Mesenteric fat pad (tissue), 1 donor: ENCODE results near the gene CT55. TPM values are rescaled to one million over a fixed set of nuclear protein-coding genes. Genes with fewer than 3 reads are reported as not detected.

Experiments
- total RNA-seq: library from RNA; stranded (reverse); fragmentation: NEBNext Ultra II Directional; extraction: Animal tissue kit (Norgen Biotek cat#: 25700); gene quantifications from one replicate; pipeline ENCODE4 v1.2.1, GENCODE V29; 2021
- donor health status: DM: yes; HTN: yes; CAD: no.

Gene CT55
- total RNA-seq, 1 donor from 2014 or later: not detected

Other genes with a start within 250 kb of the CT55 start
- gene SMIM10, start 180.4 kb downstream of the CT55 start, total RNA-seq: 4.5 TPM
- 13.5 TPM for gene RTL8B, start 148.9 kb downstream of the CT55 start, total RNA-seq
- 143 TPM for gene RTL8C, start 139.0 kb downstream of the CT55 start, total RNA-seq
- 39.5 TPM for gene RTL8A, start 119.3 kb downstream of the CT55 start, total RNA-seq
- gene SMIM10L2B, start 72.7 kb downstream of the CT55 start, total RNA-seq: 1.0 TPM
- not detected for gene ETDB, start 50.9 kb downstream of the CT55 start, total RNA-seq
- not detected for gene ETDA, start 80.7 kb upstream of the CT55 start, total RNA-seq
- not detected for gene ETDC, start 138.1 kb upstream of the CT55 start, total RNA-seq
- gene ZNF75D, start 172.7 kb upstream of the CT55 start, total RNA-seq: 6.9 TPM
- 6.9 TPM for gene ZNF449, start 173.4 kb upstream of the CT55 start, total RNA-seq